Testis (tissue), 2 donors: Measurements from ENCODE around the gene EPHX1.

Source experiments
- POLR2A ChIP-seq: fragments of 450-650 bp; IDR thresholded peaks from one replicate; pipeline ENCODE4 v1.6.1; 2017; ENCODE audit warnings: antibody characterized with exemption, mild to moderate bottlenecking, moderate library complexity
- TF ChIP-seq, protein P1 (sequence below), 3 experiments: fragments of 450-650 bp in 2 of 3; fragments of 200-600 bp in 1 of 3; sonication (generic) in 1 of 3; IDR thresholded peaks; one replicate each; pipeline ENCODE4 v1.5.1; 2016 to 2019; ENCODE audit warnings: antibody characterized with exemption in 3 of 3, mild to moderate bottlenecking in 2 of 3, moderate library complexity in 1 of 3

DNA sequence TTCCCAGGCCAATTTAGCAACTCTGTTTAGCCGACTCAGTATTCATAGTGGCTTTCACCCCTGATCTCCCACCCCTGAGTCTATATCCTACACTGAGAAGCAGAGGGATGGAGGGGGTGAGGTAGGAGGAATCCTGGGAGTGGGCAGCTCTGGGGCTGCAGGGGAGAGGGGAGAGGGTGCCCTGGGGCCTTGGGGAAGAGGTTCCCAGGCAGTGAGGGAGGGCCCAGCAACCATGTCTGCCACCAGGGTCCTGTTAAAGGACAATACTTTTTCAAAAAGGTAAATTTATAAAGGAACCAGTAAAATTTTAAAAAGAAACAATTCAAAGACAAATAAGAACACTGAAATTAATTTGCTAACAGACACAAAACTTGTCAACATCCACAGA is 30.3 kb downstream of the EPHX1 start:
- TF ChIP-seq, protein P1, sequence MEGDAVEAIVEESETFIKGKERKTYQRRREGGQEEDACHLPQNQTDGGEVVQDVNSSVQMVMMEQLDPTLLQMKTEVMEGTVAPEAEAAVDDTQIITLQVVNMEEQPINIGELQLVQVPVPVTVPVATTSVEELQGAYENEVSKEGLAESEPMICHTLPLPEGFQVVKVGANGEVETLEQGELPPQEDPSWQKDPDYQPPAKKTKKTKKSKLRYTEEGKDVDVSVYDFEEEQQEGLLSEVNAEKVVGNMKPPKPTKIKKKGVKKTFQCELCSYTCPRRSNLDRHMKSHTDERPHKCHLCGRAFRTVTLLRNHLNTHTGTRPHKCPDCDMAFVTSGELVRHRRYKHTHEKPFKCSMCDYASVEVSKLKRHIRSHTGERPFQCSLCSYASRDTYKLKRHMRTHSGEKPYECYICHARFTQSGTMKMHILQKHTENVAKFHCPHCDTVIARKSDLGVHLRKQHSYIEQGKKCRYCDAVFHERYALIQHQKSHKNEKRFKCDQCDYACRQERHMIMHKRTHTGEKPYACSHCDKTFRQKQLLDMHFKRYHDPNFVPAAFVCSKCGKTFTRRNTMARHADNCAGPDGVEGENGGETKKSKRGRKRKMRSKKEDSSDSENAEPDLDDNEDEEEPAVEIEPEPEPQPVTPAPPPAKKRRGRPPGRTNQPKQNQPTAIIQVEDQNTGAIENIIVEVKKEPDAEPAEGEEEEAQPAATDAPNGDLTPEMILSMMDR (IDR thresholded peaks at IDR 0.05) = no peak
- no peak for TF ChIP-seq POLR2A
